Measurements from ENCODE around the gene PROSER3.
"Not testable (repeated sequence)": the region's sequence is repeated elsewhere in the genome, so short reads cannot be mapped to it uniquely, and the experiment has no call there.

PROSER3 gene

DNA sequence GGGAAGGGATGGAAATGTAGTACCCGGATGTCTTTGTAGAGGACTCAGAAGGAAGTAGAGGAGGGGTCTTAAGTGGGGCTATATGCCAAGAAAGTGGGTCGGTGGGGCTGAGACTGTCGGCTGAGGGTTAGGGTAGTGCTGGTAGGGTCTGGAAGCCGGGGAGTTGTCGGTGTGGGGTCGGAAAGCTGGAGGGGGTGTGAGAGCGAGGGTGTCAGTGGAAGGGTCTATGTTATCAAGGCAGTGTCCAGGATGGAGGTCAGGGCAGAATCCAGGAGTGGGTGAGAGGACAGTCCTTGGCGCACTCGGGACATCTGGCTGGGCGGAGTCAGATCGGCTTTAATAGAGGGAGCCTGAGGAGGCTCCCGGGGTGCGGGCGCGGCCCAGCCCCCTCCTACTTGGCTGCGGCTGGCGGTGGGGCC is 2.8 kb upstream of the PROSER3 start:
- DNase-seq (ENCODE audit: low read depth in 2 of 2) = no peak

DNA sequence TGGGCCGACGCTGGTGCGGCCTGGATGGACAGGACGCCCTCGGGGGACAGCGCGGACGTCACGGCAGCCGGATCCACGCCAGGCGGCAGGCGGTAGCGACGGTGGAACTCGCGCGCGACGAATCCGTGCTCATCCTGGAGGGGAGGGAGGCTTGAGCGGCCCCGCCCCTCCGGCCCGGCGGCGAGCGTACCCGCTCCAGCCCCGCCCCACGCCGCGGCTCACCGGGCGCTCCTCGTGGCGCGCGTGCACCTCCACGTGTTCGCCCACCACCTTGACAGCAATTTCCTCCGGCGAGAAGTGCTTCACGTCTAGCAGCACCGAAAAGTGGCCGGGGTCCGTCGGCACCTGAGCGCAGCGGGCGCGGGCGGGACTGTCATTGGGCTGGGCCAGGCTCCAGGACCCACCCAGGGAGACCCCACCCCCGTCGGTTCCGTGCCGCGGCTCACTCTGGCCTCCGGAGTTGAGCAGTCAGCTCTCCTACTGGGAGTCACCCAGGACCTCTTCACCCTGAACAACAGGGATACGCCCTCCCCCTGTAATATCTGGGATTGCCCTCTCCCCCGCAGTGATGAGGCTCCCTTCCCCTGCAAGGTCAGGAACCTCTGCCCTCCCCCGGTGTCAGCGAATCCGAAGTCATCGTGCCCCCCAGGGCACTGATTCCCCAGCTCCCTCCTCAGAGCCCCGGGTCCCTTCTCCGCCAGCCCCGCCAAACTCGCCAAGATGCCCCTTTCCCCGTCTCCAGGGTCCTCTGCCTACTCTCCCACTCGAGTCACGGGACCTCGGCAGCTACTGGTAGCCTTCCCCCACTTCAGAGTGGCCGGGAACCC is 2.2 kb upstream of the PROSER3 start:
- no peak for DNase-seq (ENCODE audit: low read depth in 2 of 2)

DNA sequence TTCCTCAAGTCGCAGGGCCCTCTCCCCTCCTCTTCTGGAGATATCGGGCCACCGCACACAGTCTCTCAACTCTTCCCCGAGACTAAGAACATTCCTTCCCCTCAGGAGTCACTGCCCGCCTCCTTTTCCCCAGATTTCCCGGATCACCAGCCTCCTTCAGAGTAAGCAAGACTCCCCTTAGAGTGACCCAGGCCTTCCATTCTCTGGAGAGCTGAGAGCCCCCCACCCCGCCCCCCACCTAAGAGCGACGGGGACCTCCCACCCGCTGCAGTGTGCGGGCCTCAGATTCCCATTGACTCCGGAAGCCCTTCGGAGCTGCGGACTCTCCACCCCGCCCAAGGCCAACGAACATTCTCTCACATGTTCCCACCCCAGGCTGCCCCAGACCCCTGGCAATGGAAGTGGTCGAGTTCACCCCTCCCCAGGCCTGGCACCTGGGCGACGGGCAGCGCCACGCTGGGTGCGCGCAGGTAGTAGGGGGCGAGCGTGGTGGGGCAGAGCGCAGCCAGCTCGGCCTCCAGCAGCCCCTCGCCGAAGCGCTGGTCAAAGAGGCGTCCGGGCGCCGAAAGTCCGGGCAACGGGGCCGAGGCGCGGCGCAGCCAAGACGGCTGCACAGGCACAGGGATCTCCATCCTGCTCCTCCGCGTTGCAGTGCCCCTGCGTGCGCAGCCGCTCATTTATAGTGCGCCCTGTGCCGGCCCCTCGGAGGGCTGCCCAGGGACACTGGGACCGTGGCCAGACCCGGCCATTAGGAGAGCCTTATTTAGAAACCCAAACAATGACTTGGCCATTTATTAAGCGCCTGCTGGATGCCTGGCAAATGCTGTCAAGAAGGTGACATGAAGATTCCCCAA is 1.4 kb upstream of the PROSER3 start, which contains the start of gene HSPB6:
TSS of gene HSPB6 (minus strand) at position 653 of the 854 bp plus-strand sequence. CDS start at position 632, 21 bp downstream.
- no peak for DNase-seq (ENCODE audit: low read depth in 2 of 2)

- DNase-seq (ENCODE audit: low read depth in 2 of 2) = peak; percentile 81 to 82
Observed at GRCh38 chr19:35757231-35757748, 686 bp upstream of the PROSER3 start.

GRCh38 chr19:35759697-35760096 is 1.7 kb downstream of the PROSER3 start:
- DNase-seq (ENCODE audit: low read depth in 2 of 2) = no peak

DNA sequence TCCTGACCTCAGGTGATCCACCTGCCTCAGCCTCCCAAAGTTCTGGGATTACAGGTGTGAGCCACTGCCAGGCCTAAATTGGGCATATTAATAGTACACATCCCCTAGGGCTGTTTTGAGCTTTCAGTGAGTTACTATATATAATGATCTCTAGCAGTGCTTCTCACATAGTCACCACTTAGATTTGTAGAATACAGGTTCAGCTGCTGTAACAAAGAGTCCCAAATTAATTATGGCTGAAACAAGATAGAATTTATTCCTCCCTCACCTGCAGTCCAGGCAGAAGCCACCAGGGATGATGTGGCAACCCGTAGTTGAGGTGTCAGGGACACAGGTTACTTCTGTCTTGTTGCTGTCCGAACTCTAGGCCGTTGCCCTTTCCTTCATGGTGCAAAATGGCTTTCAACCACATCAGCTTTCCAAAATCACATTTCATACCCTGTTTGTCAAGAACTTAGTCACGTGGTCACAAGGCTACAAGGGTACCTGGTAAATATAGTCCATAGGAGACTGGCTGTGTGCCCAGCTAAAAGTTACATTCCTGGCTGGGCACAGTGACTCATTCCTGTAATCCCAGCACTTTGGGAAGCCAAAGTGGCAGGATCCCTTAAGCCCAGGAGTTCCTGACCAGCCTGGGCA is 2.9 kb downstream of the PROSER3 start:
- no peak for DNase-seq (ENCODE audit: low read depth in 2 of 2)

GRCh38 chr19:35764432-35765315 is 6.7 kb downstream of the PROSER3 start:
- no peak for DNase-seq (ENCODE audit: low read depth in 2 of 2)

- no peak for DNase-seq (ENCODE audit: low read depth in 2 of 2)
Observed at GRCh38 chr19:35766571-35767104, 8.7 kb downstream of the PROSER3 start.

DNA sequence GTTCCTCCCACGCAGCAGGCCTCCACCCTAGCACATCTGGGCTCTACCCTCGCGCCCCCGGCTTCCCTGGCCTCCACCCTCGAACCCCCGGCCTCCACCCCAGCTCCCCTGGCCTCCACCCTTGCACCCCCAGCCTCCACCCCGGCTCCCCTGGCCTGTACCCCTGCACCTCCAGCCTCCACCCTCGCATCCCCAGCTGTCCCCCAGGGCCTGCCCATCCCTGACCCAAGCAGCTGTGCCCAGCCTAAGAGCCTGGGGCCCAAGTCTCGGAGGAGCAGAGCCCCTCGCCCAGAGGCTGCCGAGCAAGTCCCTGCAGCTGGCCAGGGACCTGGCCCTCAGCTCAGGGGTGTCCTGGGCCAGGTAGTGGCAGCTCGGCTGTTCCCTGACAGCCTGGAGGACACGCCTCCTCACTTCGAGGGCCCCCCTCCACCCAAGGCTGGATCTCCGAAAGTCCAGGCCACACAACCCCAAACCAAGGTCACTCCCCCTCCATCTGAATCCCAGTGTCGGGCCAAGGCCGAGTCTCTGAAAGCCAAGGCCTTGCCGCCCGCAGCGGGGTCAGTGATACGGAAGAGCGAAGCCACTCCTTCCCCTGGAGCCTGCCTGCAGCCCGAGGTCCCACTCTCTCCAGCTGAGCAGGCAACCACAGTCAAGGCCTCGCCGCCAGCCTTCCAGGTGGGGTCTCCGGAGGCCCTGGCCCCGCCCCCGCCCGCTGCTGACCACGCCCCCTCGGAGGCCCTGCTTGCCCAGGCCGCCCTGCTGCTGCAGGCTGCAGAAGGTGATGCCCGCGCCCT is 9.5 kb downstream of the PROSER3 start:
- DNase-seq (ENCODE audit: low read depth in 2 of 2) = no peak

- no peak for DNase-seq (ENCODE audit: low read depth in 2 of 2)
Observed at GRCh38 chr19:35768082-35768421, 10.1 kb downstream of the PROSER3 start.

GRCh38 chr19:35772362-35772761 is 14.4 kb downstream of the PROSER3 start:
- not testable (repeated sequence) for DNase-seq (ENCODE audit: low read depth in 2 of 2)

GRCh38 chr19:35773020-35773806 is 15.2 kb downstream of the PROSER3 start:
- no peak for DNase-seq (ENCODE audit: low read depth in 2 of 2)

DNA sequence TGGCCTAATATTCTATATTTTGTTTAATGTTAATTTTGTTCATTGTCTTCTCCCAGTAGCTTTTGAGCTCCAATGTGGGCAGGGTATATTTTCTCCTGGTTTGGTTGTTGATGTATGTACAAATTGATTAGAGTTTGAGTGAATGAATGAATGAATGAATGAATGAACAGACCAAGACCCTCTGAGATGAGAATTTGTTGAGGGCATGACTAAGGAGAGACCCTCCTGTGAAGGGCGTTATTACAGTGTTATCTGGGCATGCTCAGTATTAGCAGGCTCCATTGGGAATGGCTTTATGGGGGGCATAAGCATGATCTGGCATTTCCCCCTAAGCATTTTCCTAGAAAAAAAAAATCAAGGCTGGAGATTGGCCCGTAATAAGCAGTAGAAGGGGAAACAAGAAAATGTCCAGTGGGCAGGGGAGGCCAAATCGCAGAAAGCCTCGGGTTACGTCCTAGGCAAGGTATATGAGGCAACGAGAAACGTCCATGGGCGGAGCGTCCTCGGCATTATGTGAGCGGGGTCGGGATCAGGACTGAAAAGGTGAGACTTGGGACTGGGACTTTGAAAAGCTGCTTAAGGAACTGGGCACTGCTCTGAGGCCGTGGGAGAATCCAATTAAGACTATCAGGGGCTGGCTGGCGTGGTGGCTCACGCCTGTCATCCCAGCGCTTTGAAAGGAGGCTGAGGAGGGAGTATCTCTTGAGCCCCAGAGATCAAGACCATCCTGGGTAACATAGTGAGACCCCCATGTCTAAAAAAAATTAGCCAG is 16.5 kb downstream of the PROSER3 start:
- DNase-seq (ENCODE audit: low read depth in 2 of 2) = no peak

GRCh38 chr19:35775046-35775297 is 17.0 kb downstream of the PROSER3 start:
- DNase-seq (ENCODE audit: low read depth in 2 of 2) = no peak

GRCh38 chr19:35775298-35776101 is 17.5 kb downstream of the PROSER3 start, which contains the start of gene ARHGAP33:
Gene ARHGAP33 (plus strand): TSS chr19:35775564. CDS start chr19:35775659, 95 bp downstream.
- peak; percentile 85 to 89 for DNase-seq (ENCODE audit: low read depth in 2 of 2)

DNA sequence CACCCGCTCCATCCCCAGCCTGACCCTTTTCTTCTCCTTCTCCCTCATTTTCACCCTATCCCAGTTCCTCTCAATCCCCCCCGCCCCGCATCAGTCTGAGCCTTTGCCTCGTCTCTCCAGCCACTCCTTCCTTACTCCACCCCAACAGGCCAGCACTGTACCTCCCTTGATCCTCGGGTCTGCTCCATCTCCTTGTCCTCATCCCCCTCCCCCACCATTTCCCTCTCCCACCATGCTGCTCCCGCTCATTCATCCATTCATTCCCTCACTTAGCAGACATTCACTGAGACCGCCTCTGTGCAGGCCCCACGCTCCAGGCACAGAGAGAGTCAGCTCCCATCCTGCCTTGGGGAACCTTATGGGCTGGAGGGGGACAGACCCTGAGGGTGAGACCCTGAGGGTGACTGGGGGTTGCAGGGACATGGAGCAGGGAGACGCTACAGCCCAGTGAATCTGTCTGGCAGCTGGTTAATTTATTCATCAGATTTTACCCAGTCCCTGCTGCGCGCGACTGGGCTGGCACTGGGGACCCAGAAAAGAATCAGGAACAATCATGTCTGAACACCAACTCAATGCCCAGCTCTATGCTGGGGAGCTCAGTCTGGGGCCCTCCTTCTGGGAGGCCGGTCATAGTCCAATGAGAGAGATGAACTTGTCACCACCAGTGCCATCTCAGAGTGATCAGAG is 18.3 kb downstream of the PROSER3 start:
- no peak for DNase-seq (ENCODE audit: low read depth in 2 of 2)
